GM21576 (cell line): ENCODE data around the gene RNF14.

Experiments
- ATAC-seq: cut with Tn5 transposase; IDR thresholded peaks from one replicate; pipeline ENCODE4 v1.9.1; 2021; ENCODE audit warnings: mild to moderate bottlenecking, moderate library complexity; ENCODE audit not compliant: unreplicated experiment

The RNF14 gene, protein sequence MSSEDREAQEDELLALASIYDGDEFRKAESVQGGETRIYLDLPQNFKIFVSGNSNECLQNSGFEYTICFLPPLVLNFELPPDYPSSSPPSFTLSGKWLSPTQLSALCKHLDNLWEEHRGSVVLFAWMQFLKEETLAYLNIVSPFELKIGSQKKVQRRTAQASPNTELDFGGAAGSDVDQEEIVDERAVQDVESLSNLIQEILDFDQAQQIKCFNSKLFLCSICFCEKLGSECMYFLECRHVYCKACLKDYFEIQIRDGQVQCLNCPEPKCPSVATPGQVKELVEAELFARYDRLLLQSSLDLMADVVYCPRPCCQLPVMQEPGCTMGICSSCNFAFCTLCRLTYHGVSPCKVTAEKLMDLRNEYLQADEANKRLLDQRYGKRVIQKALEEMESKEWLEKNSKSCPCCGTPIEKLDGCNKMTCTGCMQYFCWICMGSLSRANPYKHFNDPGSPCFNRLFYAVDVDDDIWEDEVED

DNA sequence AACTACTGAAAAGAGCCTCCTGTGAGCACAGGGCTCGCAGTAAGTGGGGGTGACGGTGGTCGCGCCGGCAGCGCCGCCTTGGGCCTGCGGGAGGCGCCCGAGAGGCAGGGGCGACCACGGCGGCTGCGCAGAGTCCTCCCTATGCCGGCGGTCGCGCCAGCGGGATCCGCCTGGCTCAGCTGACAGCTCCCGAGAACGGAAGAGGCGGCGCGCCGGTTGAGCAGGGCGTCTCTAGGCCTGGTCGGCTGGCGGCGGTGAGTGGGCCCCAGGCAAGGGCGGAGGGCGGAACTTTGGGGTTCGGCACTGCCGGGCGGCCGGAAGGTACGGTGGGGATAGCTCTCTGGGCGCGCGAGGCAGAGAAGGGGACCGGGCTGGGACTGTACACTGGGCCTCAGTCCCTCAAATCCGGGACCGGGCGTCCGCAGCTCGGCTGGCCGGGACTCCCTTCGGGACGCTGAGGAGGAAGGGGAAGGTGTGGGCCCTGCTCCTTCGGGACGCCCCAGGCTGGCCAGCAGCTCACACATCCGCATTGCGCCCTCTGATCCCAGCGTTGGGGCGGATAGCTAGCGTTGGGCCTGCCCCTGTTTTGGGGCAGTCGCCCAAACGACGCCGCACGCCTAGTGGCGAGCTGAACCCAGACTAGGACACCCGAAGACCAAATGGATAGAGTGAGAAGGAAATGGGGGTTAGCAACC, at the start of gene RNF14:
Gene RNF14 (plus strand): TSS at position 192 of the 695 bp plus-strand sequence. CDS start 4,484 bp downstream, outside the sequence.
- ATAC-seq: peak; percentile 91

DNA sequence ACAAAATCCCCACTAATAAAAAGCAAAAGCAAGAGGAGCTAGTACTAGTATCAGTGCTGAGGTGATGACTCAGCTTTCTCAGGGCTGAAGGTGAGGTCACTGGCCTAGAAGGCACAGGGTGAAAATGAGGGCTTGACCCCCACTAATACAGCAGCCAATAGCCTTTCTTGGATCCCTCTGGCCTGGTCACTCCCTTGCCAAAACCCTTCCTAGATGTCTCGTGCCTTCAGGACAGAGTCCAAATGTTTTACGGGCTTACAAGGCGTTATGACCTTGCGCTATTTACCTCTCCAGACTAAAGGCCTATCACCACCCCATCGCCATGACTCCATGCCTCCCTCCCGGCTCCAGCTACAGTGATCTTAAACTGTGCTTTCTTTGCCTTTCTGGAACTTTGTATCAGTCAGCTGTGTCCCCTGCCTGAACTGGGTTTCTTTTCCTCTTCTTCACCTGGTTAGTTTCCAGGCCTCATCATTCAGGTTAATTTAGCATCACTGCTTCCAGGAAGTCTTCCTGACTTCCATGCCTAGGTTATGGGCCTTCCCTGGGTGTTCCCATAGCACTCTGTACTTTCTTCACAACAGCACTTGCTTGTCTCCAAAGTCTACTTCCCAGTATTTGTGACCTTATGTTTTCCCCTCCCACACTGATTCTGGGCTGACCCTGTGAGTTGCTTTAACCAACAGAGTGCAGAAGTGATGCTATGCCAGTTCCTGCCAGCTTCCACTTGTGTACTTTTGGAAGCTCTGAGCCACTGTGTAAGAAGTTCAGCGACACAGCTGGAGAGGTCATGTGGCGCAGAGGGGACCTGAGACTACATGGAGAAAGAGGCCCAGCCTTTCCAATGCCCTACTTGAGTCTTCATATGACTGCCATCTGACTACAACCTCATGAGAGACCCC, 49.4 kb upstream of the RNF14 start:
- ATAC-seq: no peak

GRCh38 chr5:141920771-141921170, 48.1 kb upstream of the RNF14 start:
- no peak for ATAC-seq

DNA sequence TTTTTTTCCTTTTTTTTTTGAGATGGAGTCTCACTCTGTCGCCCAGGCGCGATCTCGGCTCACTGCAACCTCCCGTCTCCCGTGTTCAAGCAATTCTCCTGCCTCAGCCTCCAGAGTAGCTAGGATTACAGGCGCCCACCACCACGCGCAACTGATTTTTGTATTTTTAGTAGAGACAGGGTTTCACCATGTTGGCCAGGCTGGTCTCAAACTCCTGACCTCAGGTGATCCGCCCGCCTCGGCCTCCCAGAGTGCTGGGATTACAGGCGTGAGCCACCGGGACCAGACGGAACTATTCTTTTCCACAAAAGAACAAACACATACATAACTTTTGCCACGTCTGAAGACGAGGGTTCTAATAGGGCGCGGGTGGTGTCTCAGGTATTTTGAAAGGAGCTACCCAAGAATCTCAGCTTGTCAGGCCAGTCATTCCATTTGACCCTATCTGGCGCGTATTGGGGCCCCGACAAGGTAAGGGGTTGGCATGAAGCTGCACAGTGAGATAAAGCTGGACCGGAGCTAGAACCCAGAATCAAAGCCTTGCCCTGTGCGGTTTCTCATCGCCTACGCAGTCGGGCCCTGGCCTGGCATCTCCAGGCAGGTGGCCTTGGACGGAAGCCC, 46.0 kb upstream of the RNF14 start:
- ATAC-seq: peak; percentile 0

GRCh38 chr5:141923448-141924313, 45.2 kb upstream of the RNF14 start, which contains the start of gene DELE1:
TSS of gene DELE1 (plus strand) at chr5:141923871. CDS start at chr5:141923942, 71 bp downstream.
- ATAC-seq: peak; percentile 98

DNA sequence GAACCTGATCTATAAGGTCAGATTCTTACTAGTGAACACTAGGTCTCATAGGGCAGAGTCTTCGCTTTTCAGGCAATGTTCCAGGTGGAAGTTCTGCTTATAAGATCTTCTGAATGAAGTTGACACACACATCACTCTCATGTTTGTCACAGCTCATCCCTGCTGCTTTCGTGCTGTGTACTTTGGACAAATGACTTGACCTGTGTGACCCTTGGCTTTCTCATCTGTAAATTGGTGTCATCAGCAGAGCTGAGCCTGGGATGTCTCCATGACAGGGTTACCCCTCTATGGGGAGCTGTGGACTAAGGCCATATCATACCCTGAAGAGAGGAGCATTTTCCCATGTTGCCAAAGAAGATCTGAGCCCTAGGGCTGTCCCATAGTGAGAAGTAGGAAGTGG, 42.5 kb upstream of the RNF14 start:
- no peak for ATAC-seq

- ATAC-seq: no peak
Observed at GRCh38 chr5:141928051-141928450, 40.9 kb upstream of the RNF14 start.

GRCh38 chr5:141929398-141930058, 39.4 kb upstream of the RNF14 start:
- no peak for ATAC-seq

DNA sequence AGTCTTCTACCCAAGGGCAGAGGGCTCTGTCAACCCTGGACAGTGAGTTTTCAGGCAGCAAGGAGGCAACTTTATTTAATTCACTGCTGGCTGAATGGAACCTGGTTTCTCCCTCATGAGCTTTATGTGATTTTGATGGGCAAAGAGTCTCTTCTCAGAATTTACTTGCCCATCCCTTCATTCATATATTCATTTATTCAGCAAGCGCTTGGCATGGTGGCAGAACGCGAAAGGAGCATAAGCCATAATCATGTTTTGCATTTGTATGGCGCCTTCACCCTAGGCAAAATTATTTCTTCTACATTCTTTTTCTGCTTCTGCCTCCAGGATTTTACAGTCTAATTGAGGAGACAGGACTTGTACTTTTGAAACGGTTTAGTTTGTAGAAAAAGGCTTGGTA, 37.2 kb upstream of the RNF14 start:
- ATAC-seq: no peak

DNA sequence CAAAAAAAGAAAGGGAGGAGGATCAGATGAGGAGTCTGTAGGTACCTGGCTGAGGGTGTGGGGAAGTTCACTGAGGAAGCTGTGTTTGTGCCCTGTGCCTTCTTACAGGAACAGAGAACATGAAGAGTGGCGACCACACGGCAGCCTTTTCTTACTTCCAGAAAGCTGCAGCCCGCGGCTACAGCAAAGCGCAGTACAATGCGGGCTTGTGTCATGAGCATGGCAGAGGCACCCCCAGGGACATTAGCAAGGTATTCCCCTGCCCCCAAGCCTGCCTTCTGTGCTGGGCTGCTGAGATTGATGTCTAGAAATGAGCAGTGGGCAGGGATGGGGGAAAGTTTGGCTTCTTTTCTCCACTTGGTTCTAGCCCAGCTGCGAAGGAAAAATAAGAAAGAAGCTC, 35.8 kb upstream of the RNF14 start:
- no peak for ATAC-seq

GRCh38 chr5:141934099-141934844, 34.6 kb upstream of the RNF14 start:
- no peak for ATAC-seq

DNA sequence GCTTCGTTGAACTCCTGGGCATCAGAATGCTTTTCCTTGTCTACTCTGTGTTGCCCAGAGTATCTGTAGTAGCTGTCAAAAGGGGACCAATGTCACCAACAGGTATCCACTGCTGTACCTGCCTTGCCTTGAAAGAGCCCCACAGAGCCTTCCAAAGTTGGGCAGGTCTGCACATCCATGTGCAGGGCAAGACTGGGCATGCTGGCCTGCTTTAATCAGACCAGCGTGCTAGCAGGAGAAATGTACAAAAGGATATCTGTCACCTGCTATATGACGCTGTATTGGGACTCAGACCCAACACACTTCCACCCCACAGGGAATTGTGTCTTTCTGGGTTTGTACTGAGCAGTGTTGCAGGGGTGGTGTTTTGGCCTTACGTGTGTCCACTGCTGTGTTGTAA, 33.4 kb upstream of the RNF14 start:
- ATAC-seq: no peak

DNA sequence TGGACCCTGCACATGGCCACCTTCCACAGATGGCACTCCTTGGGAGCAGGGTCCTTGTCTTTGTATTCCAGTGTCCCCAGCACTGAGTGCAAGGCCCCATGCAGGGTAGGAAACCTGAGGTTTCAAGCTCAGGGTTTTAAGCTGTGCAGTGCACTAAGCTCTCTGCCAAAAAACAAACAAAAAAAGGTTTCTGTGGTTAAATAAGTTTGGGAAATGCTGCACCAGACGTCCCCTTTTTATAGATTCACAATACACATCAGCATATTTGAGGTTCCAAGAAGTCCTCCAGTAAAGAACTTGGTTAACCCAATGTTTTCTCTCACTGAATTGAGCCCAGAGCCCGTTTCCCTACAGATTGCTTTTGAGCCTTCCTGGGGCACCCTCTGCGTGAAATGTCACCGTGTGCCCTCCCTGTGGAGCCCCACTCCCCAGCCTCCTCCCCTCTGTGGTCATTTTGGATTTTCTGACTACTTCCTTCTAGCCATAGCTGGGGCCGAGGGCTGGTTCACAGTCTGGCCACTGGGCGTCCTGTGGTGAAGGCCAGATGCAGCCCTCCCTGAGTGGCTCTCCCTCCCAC, 28.1 kb upstream of the RNF14 start:
- ATAC-seq: no peak

GRCh38 chr5:141941307-141941706, 27.6 kb upstream of the RNF14 start:
- ATAC-seq: no peak

GRCh38 chr5:141941779-141942178, 27.1 kb upstream of the RNF14 start:
- ATAC-seq: no peak

- ATAC-seq: no peak
Observed at GRCh38 chr5:141942185-141942857, 26.6 kb upstream of the RNF14 start.

- no peak for ATAC-seq
Observed at GRCh38 chr5:141944076-141944475, 24.8 kb upstream of the RNF14 start.
